NOMO-1 (cell line): ENCODE results near the gene XAF1.
A peak's percentile ranks its signal among the peaks of the same experiment; 100 is the strongest.
"Not testable (repeated sequence)": the region's sequence is repeated elsewhere in the genome, so short reads cannot be mapped to it uniquely, and the experiment has no call there.

ENCODE experiments used
- DNase-seq, 2 experiments: peaks; one replicate each; lab custom pipeline; 2025; ENCODE audit not compliant: unreplicated experiment in 2 of 2; lab: John Stamatoyannopoulos, UW

Gene XAF1

GRCh38 chr17:6755731-6756184, at the start of gene XAF1:
Gene XAF1 (plus strand): TSS chr17:6756046. CDS start chr17:6756079, 33 bp downstream.
- DNase-seq: peak; percentile 56 to 68

GRCh38 chr17:6706499-6706898, 49.3 kb upstream of the XAF1 start:
- no peak for DNase-seq

GRCh38 chr17:6706996-6707395, 48.9 kb upstream of the XAF1 start:
- DNase-seq: no peak

GRCh38 chr17:6708357-6708961, 47.4 kb upstream of the XAF1 start:
- no peak for DNase-seq

GRCh38 chr17:6710317-6710716, 45.5 kb upstream of the XAF1 start:
- DNase-seq: no peak

GRCh38 chr17:6711081-6711674, 44.7 kb upstream of the XAF1 start:
- DNase-seq: peak in 1 of 2 experiments; percentile 9

- peak; percentile 18 to 57 for DNase-seq
Observed at GRCh38 chr17:6711681-6712057, 44.2 kb upstream of the XAF1 start.

GRCh38 chr17:6712058-6712853, 43.6 kb upstream of the XAF1 start:
- peak in 1 of 2 experiments; percentile 16 for DNase-seq

GRCh38 chr17:6712854-6713129, 43.1 kb upstream of the XAF1 start:
- DNase-seq: no peak

- DNase-seq: no peak
Observed at GRCh38 chr17:6713130-6713917, 42.5 kb upstream of the XAF1 start, which contains the start of gene SLC13A5. Gene SLC13A5 (minus strand): TSS chr17:6713369. CDS start chr17:6713333, 36 bp downstream.

GRCh38 chr17:6713918-6714271, 42.0 kb upstream of the XAF1 start:
- DNase-seq: no peak

- no peak for DNase-seq
Observed at GRCh38 chr17:6714315-6714874, 41.5 kb upstream of the XAF1 start.

- no peak for DNase-seq
Observed at GRCh38 chr17:6716736-6717135, 39.1 kb upstream of the XAF1 start.

GRCh38 chr17:6721744-6722143, 34.1 kb upstream of the XAF1 start:
- DNase-seq: no peak

- no peak for DNase-seq
Observed at GRCh38 chr17:6724009-6724408, 31.8 kb upstream of the XAF1 start.

- no peak for DNase-seq
Observed at GRCh38 chr17:6729531-6729930, 26.3 kb upstream of the XAF1 start.

GRCh38 chr17:6746665-6747064, 9.2 kb upstream of the XAF1 start:
- not testable (repeated sequence) for DNase-seq

- no peak for DNase-seq
Observed at GRCh38 chr17:6748617-6749016, 7.2 kb upstream of the XAF1 start.

- DNase-seq: peak in 1 of 2 experiments; percentile 9
Observed at GRCh38 chr17:6749519-6749918, 6.3 kb upstream of the XAF1 start.

- DNase-seq: peak; percentile 24 to 66
Observed at GRCh38 chr17:6752068-6752909, 3.6 kb upstream of the XAF1 start.
